Astrocyte (in vitro differentiated cells and primary cell): ENCODE data around the gene CBX8. TPM values are rescaled to one million over a fixed set of nuclear protein-coding genes. Genes with fewer than 3 reads are reported as not detected.

ENCODE experiments used
- DNase-seq: peaks from one replicate; pipeline ENCODE4 v3.0.0-alpha.2; 2010; ENCODE audit warnings: low read depth
- FAIRE-seq: peaks from 2 replicates; lab custom pipeline; 2011; peaks lifted over from hg19 to GRCh38; lab: Jason Lieb, UNC
- H2AFZ ChIP-seq: 2 replicates; pipeline ENCODE4 v1.6.0; 2012; ENCODE audit warnings: low read depth, low read length, inconsistent platforms
- H3K27ac ChIP-seq: 2 replicates; pipeline ENCODE4 v1.5.1; 2011; ENCODE audit warnings: low read depth, low read length, inconsistent platforms
- H3K27me3 ChIP-seq: 2 replicates; pipeline ENCODE4 v1.6.0; 2011; ENCODE audit warnings: low read length, inconsistent platforms; ENCODE audit not compliant: insufficient read depth
- H3K36me3 ChIP-seq: 2 replicates; pipeline ENCODE4 v1.5.1; 2011; ENCODE audit warnings: low read length, inconsistent platforms; ENCODE audit not compliant: insufficient read depth
- H3K4me1 ChIP-seq: 2 replicates; pipeline ENCODE4 v1.5.1; 2011; ENCODE audit warnings: low read length, inconsistent platforms; ENCODE audit not compliant: insufficient read depth
- H3K4me2 ChIP-seq: 2 replicates; pipeline ENCODE4 v1.6.0; 2012; ENCODE audit warnings: low read length, inconsistent platforms
- H3K4me3 ChIP-seq: 2 replicates; pipeline ENCODE4 v1.5.1; 2011; ENCODE audit warnings: low read depth, mild to moderate bottlenecking, low read length, inconsistent platforms; ENCODE audit not compliant: insufficient read depth
- H3K79me2 ChIP-seq: 2 replicates; pipeline ENCODE4 v1.6.0; 2012; ENCODE audit warnings: mild to moderate bottlenecking, low read length, inconsistent platforms; ENCODE audit not compliant: insufficient read depth
- H3K9ac ChIP-seq: 2 replicates; pipeline ENCODE4 v1.6.0; 2012; ENCODE audit warnings: mild to moderate bottlenecking, low read length, inconsistent platforms
- H3K9me3 ChIP-seq: 2 replicates; pipeline ENCODE4 v1.5.1; 2012; ENCODE audit warnings: low read depth, mild to moderate bottlenecking, low read length, inconsistent platforms; ENCODE audit not compliant: insufficient read depth
- H4K20me1 ChIP-seq: 2 replicates; pipeline ENCODE4 v1.6.0; 2012; ENCODE audit warnings: low read length, inconsistent platforms; ENCODE audit not compliant: insufficient read depth
- H3K27ac Mint-ChIP-seq: one replicate; pipeline ENCODE4 v1.8.0; 2021; ENCODE audit warnings: mild to moderate bottlenecking, mixed read lengths; ENCODE audit not compliant: unreplicated experiment
- H3K27me3 Mint-ChIP-seq: one replicate; pipeline ENCODE4 v1.8.0; 2021; ENCODE audit warnings: low read depth, mixed read lengths; ENCODE audit not compliant: unreplicated experiment
- H3K36me3 Mint-ChIP-seq: one replicate; pipeline ENCODE4 v1.8.0; 2021; ENCODE audit warnings: low read depth, mixed read lengths; ENCODE audit not compliant: unreplicated experiment
- H3K4me1 Mint-ChIP-seq: one replicate; pipeline ENCODE4 v1.8.0; 2021; ENCODE audit warnings: low read depth, mixed read lengths; ENCODE audit not compliant: unreplicated experiment
- H3K4me3 Mint-ChIP-seq: one replicate; pipeline ENCODE4 v1.8.0; 2021; ENCODE audit warnings: mild to moderate bottlenecking, moderate library complexity, mixed read lengths; ENCODE audit not compliant: unreplicated experiment
- H3K9me3 Mint-ChIP-seq: one replicate; pipeline ENCODE4 v1.8.0; 2021; ENCODE audit warnings: mild to moderate bottlenecking, mixed read lengths; ENCODE audit not compliant: unreplicated experiment
- EZH2 ChIP-seq: IDR thresholded peaks from 2 replicates; pipeline ENCODE4 v1.6.1; 2012; ENCODE audit warnings: mild to moderate bottlenecking, low read length, inconsistent platforms; ENCODE audit not compliant: insufficient read depth
- total RNA-seq: library from RNA; stranded (reverse); gene quantifications from 2 replicates; pipeline ENCODE4 v1.2.1, GENCODE V29; 2021
- TF ChIP-seq, protein P1 (sequence below): IDR thresholded peaks from 2 replicates; pipeline ENCODE4 v1.5.1; 2011; ENCODE audit warnings: low read depth, mild to moderate bottlenecking, inconsistent platforms, low read length, moderate library complexity; ENCODE audit not compliant: insufficient read depth

The CBX8 gene
- total RNA-seq, 1 donor from 2014 or later = 3.4 TPM

- Histone ChIP-seq H3K4me3 (no peak overlapping the region), H3K4me2 (no peak overlapping the region), H3K4me1 (no peaks in the 10 kb centered on the region), H3K36me3 (no peaks in the 10 kb centered on the region), H3K79me2 (no peaks in the 10 kb centered on the region), H4K20me1 (no peaks in the 10 kb centered on the region), H2AFZ (no peak overlapping the region), H3K9me3 (no peaks in the 10 kb centered on the region), H3K27ac (no peak overlapping the region), H3K27me3 (peaks cover 28% of the 10 kb centered on the region), H3K9ac (no peak overlapping the region)
- Mint-ChIP-seq H3K9me3 (peaks cover 2% of the 10 kb centered on the region), H3K4me1 (peaks cover under 1% of the 10 kb centered on the region), H3K36me3 (no peaks in the 10 kb centered on the region), H3K4me3 (no peak overlapping the region), H3K27me3 (peaks cover 54% of the 10 kb centered on the region), H3K27ac (no peak overlapping the region)
- FAIRE-seq = no peak
- no peak for DNase-seq
- TF ChIP-seq EZH2 = no peak
- TF ChIP-seq, protein P1, sequence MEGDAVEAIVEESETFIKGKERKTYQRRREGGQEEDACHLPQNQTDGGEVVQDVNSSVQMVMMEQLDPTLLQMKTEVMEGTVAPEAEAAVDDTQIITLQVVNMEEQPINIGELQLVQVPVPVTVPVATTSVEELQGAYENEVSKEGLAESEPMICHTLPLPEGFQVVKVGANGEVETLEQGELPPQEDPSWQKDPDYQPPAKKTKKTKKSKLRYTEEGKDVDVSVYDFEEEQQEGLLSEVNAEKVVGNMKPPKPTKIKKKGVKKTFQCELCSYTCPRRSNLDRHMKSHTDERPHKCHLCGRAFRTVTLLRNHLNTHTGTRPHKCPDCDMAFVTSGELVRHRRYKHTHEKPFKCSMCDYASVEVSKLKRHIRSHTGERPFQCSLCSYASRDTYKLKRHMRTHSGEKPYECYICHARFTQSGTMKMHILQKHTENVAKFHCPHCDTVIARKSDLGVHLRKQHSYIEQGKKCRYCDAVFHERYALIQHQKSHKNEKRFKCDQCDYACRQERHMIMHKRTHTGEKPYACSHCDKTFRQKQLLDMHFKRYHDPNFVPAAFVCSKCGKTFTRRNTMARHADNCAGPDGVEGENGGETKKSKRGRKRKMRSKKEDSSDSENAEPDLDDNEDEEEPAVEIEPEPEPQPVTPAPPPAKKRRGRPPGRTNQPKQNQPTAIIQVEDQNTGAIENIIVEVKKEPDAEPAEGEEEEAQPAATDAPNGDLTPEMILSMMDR = no peak
Measured at GRCh38 chr17:79771276-79771675, 25.6 kb downstream of the CBX8 start.

DNA sequence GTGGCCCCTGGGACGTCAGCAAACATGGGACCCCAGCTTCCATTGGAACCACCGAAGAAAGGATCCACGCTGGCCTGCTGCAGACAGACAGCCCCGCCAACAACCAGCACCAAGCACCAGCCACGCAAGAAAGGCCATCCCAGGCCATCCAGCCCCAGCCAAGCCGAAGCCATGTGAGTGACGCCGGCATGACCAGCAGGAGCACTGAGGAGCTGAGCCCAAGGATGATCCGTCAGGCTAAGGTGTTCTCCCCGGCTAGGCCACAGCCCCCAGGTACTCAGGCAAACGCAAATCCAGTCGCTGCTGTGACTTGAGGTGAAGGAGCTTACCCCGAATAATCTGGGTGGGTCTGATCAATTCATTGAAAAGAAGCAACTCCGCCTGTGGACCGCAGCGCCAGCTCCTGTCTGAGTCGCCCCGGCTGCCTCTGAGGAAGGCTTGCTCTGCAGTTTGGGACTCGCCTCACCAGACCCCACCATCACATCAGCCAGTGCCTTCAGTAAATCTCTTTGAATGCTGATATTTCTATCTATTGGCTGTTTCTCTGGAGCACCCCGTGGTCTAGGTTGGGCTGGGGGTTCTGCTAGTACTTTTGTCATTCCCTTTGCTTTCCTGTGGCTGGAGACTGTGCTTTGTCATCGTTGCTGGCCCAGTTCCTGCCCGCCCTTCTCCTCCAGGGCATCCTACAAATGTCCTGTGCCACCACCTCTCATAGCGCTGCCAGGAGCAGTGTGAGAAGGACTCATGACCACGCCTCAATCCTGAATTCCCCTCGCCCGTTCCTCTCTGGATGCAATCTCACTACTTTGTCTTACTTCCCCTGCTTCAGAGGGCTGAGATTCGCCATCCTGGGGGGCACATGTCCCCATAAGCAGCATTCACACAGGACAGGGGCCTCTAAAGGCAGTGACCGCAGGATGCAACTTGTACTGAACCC, 27.0 kb downstream of the CBX8 start:
- Mint-ChIP-seq H3K27me3 (peaks cover 47% of the 10 kb centered on the region), H3K9me3 (peaks cover 2% of the 10 kb centered on the region), H3K4me3 (no peak overlapping the region), H3K36me3 (no peaks in the 10 kb centered on the region), H3K4me1 (no peaks in the 10 kb centered on the region), H3K27ac (no peak overlapping the region)
- no peak overlapping the region for H3K27ac ChIP-seq
- no peak overlapping the region for H3K9ac ChIP-seq
- H3K4me1 ChIP-seq = no peaks in the 10 kb centered on the region
- no peaks in the 10 kb centered on the region for H3K36me3 ChIP-seq
- TF ChIP-seq, protein P1 = no peak
- TF ChIP-seq EZH2 = no peak
- H3K9me3 ChIP-seq = no peaks in the 10 kb centered on the region
- H2AFZ ChIP-seq = no peak overlapping the region
- H3K4me2 ChIP-seq = no peak overlapping the region
- H3K79me2 ChIP-seq = no peaks in the 10 kb centered on the region
- H3K27me3 ChIP-seq = peaks cover 14% of the 10 kb centered on the region
- H3K4me3 ChIP-seq = no peak overlapping the region
- DNase-seq (no peak), FAIRE-seq (no peak)
- no peaks in the 10 kb centered on the region for H4K20me1 ChIP-seq

DNA sequence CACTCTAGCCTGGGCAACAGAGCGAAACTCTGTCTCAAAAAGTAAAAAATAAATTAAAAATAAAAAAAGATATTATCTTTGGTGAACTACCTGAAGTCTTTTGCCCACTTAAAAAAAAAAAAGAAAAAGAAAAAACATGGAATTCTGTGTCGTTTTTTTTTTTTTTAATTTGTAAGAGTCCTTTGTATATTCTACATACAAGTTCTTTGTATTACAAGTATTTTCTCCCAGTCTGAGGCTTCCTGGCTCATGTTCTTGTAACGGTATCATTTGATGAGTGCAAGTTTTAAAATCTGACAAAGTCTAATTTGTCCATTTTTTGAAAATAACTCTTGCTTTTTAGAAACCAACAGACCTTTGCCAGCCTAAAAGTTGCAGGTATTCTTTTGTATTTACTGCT, 31.2 kb downstream of the CBX8 start:
- no peak for DNase-seq
- Mint-ChIP-seq H3K36me3 (no peaks in the 10 kb centered on the region), H3K4me1 (no peaks in the 10 kb centered on the region), H3K4me3 (no peak overlapping the region), H3K9me3 (peaks cover 2% of the 10 kb centered on the region), H3K27ac (no peak overlapping the region), H3K27me3 (peaks cover 37% of the 10 kb centered on the region)
- H3K36me3 ChIP-seq = no peaks in the 10 kb centered on the region
- no peaks in the 10 kb centered on the region for H3K79me2 ChIP-seq
- no peak overlapping the region for H2AFZ ChIP-seq
- no peak overlapping the region for H3K27ac ChIP-seq
- no peak overlapping the region for H3K4me2 ChIP-seq
- H3K9ac ChIP-seq = no peak overlapping the region
- no peaks in the 10 kb centered on the region for H3K9me3 ChIP-seq
- H3K4me3 ChIP-seq = no peak overlapping the region
- TF ChIP-seq, protein P1 = no peak
- no peak for TF ChIP-seq EZH2
- H4K20me1 ChIP-seq = no peaks in the 10 kb centered on the region
- H3K4me1 ChIP-seq = no peaks in the 10 kb centered on the region
- H3K27me3 ChIP-seq = no peaks in the 10 kb centered on the region
- FAIRE-seq = no peak
